Vagina (tissue), 2 donors: ENCODE results near the gene GALNT9. TPM values are rescaled to one million over a fixed set of nuclear protein-coding genes. Genes with fewer than 3 reads are reported as not detected.
A peak's percentile ranks its signal among the peaks of the same experiment; 100 is the strongest.
"Not testable (repeated sequence)": the region's sequence is repeated elsewhere in the genome, so short reads cannot be mapped to it uniquely, and the experiment has no call there.

ENCODE experiments used
- DNase-seq, 2 donors: peaks; one replicate each; pipeline ENCODE4 v3.0.0-alpha.2; 2017; ENCODE audit errors: extremely low spot score in 2 of 2
- H3K27ac ChIP-seq: fragments of 200-600 bp; sonication (generic); one replicate; pipeline ENCODE4 v1.5.1; 2019
- H3K27me3 ChIP-seq: fragments of 200-600 bp; sonication (generic); one replicate; pipeline ENCODE4 v1.5.1; 2019
- H3K36me3 ChIP-seq, 2 donors: fragments of 200-600 bp; sonication (generic); one replicate each; pipeline ENCODE4 v1.5.1; 2017 to 2019
- H3K4me1 ChIP-seq: fragments of 200-600 bp; sonication (generic); one replicate; pipeline ENCODE4 v1.5.1; 2019
- H3K4me3 ChIP-seq, 2 donors: fragments of 200-600 bp; sonication (generic); 1 replicate in 1 of 2; 2 replicates in 1 of 2; pipeline ENCODE4 v1.5.1; 2016 to 2019
- H3K9me3 ChIP-seq: fragments of 200-600 bp; sonication (generic); one replicate; pipeline ENCODE4 v1.5.1; 2019
- CTCF ChIP-seq, 3 experiments: fragments of 450-650 bp in 2 of 3; fragments of 200-600 bp in 1 of 3; sonication (generic) in 1 of 3; IDR thresholded peaks; one replicate each; pipeline ENCODE4 v1.5.1; 2017 to 2019; ENCODE audit warnings: antibody characterized with exemption in 3 of 3, mild to moderate bottlenecking in 2 of 3, moderate library complexity in 2 of 3
- POLR2A ChIP-seq, 2 donors: fragments of 450-650 bp; IDR thresholded peaks; one replicate each; pipeline ENCODE4 v1.6.1; 2017; ENCODE audit warnings: antibody characterized with exemption in 2 of 2, mild to moderate bottlenecking in 2 of 2, moderate library complexity in 2 of 2
- POLR2AphosphoS5 ChIP-seq, 2 donors: sonication (generic); formaldehyde crosslinking; IDR thresholded peaks; one replicate each; pipeline ENCODE4 v1.9.0; 2017; ENCODE audit warnings: antibody characterized with exemption in 2 of 2, mild to moderate bottlenecking in 2 of 2, low read depth in 1 of 2; ENCODE audit not compliant: insufficient read depth in 1 of 2
- intact Hi-C: fragments of 100-400 bp; cut with DNase I; formaldehyde crosslinking; loops from one replicate; pipeline ENCODE4 v1.15.1; 2023
- total RNA-seq: library from RNA; depleted of rRNA; stranded (reverse); fragments of >200 nt; gene quantifications from one replicate; pipeline ENCODE4 v1.2.3, GENCODE V29; 2016

Gene GALNT9
- total RNA-seq, 1 donor from 2014 or later = 1.5 TPM

- no peak overlapping the region for H3K4me3 ChIP-seq
- TF ChIP-seq POLR2A (IDR thresholded peaks at IDR 0.05) (no peak), CTCF (IDR thresholded peaks at IDR 0.05) (no peak), POLR2AphosphoS5 (IDR thresholded peaks at IDR 0.05; ENCODE audit: insufficient read depth in 1 of 2, low read depth in 1 of 2) (no peak)
- H3K27ac ChIP-seq = no peak overlapping the region
- no peaks in the 10 kb centered on the region for H3K27me3 ChIP-seq
- no peaks in the 10 kb centered on the region for H3K4me1 ChIP-seq
- no peaks in the 10 kb centered on the region for H3K9me3 ChIP-seq
- no peaks in the 10 kb centered on the region for H3K36me3 ChIP-seq
- intact Hi-C loops = no loop called here
- no peak for DNase-seq
Measured at GRCh38 chr12:132244724-132245295, 84.6 kb downstream of the GALNT9 start.

GRCh38 chr12:132243596-132244310 lies 85.6 kb downstream of the GALNT9 start:
- Histone ChIP-seq H3K9me3 (no peaks in the 10 kb centered on the region), H3K4me3 (no peak overlapping the region), H3K27me3 (no peaks in the 10 kb centered on the region), H3K27ac (no peak overlapping the region), H3K36me3 (no peaks in the 10 kb centered on the region), H3K4me1 (no peaks in the 10 kb centered on the region)
- TF ChIP-seq CTCF (IDR thresholded peaks at IDR 0.05) (no peak), POLR2AphosphoS5 (IDR thresholded peaks at IDR 0.05; ENCODE audit: insufficient read depth in 1 of 2, low read depth in 1 of 2) (no peak), POLR2A (IDR thresholded peaks at IDR 0.05) (no peak)
- intact Hi-C loops = no loop called here
- no peak for DNase-seq

- H3K4me1 ChIP-seq, H3K27ac ChIP-seq, H3K27me3 ChIP-seq, H3K9me3 ChIP-seq, H3K4me3 ChIP-seq, intact Hi-C loops, H3K36me3 ChIP-seq: not testable (repeated sequence)
- DNase-seq = peak; percentile 90 to 99
Measured at GRCh38 chr12:132243171-132243570, 86.2 kb downstream of the GALNT9 start.

- intact Hi-C loops, H3K27me3 ChIP-seq, H3K27ac ChIP-seq, H3K4me1 ChIP-seq, DNase-seq, H3K9me3 ChIP-seq, H3K36me3 ChIP-seq, H3K4me3 ChIP-seq: not testable (repeated sequence)
Measured at GRCh38 chr12:132240669-132241007, 88.8 kb downstream of the GALNT9 start.

GRCh38 chr12:132239796-132240668 lies 89.4 kb downstream of the GALNT9 start:
- DNase-seq = no peak
- Histone ChIP-seq H3K27me3 (no peaks in the 10 kb centered on the region), H3K27ac (no peak overlapping the region), H3K4me3 (no peak overlapping the region), H3K4me1 (no peaks in the 10 kb centered on the region), H3K36me3 (no peaks in the 10 kb centered on the region), H3K9me3 (no peaks in the 10 kb centered on the region)
- TF ChIP-seq POLR2AphosphoS5 (IDR thresholded peaks at IDR 0.05; ENCODE audit: insufficient read depth in 1 of 2, low read depth in 1 of 2) (no peak), CTCF (IDR thresholded peaks at IDR 0.05) (no peak), POLR2A (IDR thresholded peaks at IDR 0.05) (no peak)
- intact Hi-C loops = no loop called here

GRCh38 chr12:132239392-132239791 lies 90.0 kb downstream of the GALNT9 start:
- H3K4me1 ChIP-seq = no peaks in the 10 kb centered on the region
- no peaks in the 10 kb centered on the region for H3K9me3 ChIP-seq
- H3K27ac ChIP-seq = no peak overlapping the region
- TF ChIP-seq POLR2AphosphoS5 (IDR thresholded peaks at IDR 0.05; ENCODE audit: insufficient read depth in 1 of 2, low read depth in 1 of 2) (no peak), POLR2A (IDR thresholded peaks at IDR 0.05) (no peak), CTCF (IDR thresholded peaks at IDR 0.05) (no peak)
- intact Hi-C loops = no loop called here
- H3K4me3 ChIP-seq = no peak overlapping the region
- no peaks in the 10 kb centered on the region for H3K27me3 ChIP-seq
- DNase-seq = no peak
- no peaks in the 10 kb centered on the region for H3K36me3 ChIP-seq
